ENCODE data around the gene BNIP1. TPM values are rescaled to one million over a fixed set of nuclear protein-coding genes. Genes with fewer than 3 reads are reported as not detected.

The BNIP1 gene, protein sequence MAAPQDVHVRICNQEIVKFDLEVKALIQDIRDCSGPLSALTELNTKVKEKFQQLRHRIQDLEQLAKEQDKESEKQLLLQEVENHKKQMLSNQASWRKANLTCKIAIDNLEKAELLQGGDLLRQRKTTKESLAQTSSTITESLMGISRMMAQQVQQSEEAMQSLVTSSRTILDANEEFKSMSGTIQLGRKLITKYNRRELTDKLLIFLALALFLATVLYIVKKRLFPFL
- total RNA-seq = 8.8 and 12.0 TPM in 2 replicates

DNA sequence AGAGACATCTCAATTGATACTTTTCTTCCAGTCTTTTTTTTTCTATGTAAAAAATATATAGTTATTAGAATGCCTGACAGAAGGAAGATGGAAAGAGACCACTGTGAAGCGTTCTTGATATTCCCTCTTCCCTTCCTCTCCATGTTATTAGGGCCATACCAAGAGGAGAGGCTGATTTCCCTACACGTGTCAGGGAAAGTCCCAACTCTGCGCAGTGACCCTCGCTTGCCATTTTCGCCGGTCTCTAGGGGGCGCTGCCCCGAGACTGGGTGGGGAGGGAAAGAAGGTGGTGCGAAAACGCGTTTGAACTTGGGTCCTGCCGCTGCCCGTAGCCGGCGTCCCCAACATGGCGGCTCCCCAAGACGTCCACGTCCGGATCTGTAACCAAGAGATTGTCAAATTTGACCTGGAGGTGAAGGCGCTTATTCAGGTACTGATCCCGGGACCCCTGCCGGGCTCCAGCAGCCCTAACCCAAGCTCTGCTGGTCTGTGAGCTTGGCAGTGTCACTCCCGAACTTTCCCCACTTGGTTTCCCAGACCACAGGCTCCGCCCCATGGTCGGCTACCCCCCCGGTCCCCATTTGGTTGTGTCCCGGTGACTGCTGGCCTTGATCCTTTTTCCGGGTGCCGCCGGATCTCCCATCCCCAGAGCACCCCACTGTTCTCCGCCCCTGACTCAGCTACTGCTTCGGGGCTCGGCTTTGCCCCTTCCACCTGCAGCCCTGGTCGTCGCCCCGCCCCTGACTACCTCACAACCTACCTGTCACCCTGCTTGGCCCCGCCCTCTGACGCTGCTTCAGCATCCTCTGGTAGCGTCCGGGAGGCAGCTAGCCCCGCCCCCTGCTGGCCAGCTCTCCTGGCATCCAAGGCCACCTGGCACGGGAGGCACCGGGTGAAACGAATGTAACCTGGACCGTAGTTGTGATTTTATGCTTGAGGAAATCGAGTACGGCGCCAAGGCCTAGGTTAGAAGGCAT is at the start of gene BNIP1:
TSS of gene BNIP1 (plus strand) at position 332 of the 977 bp plus-strand sequence. CDS start at position 347, 15 bp downstream.

Other genes starting within 250 kb of the BNIP1 start
- 19.1 and 34.8 TPM in 2 replicates for gene RPL26L1, start 185.1 kb upstream of the BNIP1 start, total RNA-seq
- 128 and 138 TPM in 2 replicates for gene ATP6V0E1, start 160.8 kb upstream of the BNIP1 start, total RNA-seq
- gene CREBRF, start 88.2 kb upstream of the BNIP1 start, total RNA-seq = 15.7 and 16.3 TPM in 2 replicates
- not detected in 2 replicates for gene NKX2-5, start 90.7 kb downstream of the BNIP1 start, total RNA-seq
- 97.7 and 161 TPM in 2 replicates for gene STC2, start 183.9 kb downstream of the BNIP1 start, total RNA-seq